ENCODE results near the gene DPP6.

DNA sequence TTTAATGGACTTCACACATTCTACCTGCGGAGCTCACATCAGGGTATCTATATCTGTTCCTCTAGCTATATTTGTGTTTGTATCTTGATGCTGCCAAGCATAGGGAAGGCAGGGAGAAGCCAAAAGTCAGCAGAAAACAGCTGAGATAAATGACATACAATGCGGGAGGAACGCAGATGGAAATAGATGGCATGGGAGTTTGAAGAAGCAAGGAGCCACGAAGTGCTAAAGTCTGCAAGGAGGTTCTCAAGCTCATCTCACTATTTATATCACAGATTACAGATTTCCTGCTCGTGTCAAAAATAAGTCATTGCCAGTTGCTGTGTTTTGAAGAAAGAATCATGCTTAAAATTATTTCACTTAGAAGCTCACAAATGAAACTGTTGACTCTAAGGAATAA is 180.5 kb downstream of the DPP6 start:
- TF ChIP-seq, protein P1, sequence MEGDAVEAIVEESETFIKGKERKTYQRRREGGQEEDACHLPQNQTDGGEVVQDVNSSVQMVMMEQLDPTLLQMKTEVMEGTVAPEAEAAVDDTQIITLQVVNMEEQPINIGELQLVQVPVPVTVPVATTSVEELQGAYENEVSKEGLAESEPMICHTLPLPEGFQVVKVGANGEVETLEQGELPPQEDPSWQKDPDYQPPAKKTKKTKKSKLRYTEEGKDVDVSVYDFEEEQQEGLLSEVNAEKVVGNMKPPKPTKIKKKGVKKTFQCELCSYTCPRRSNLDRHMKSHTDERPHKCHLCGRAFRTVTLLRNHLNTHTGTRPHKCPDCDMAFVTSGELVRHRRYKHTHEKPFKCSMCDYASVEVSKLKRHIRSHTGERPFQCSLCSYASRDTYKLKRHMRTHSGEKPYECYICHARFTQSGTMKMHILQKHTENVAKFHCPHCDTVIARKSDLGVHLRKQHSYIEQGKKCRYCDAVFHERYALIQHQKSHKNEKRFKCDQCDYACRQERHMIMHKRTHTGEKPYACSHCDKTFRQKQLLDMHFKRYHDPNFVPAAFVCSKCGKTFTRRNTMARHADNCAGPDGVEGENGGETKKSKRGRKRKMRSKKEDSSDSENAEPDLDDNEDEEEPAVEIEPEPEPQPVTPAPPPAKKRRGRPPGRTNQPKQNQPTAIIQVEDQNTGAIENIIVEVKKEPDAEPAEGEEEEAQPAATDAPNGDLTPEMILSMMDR (IDR thresholded peaks at IDR 0.05): no peak
- no peak for TF ChIP-seq POLR2A (IDR thresholded peaks at IDR 0.05)

All from heart left ventricle (tissue), 13 donors.